Measurements from ENCODE around the gene GPR50.

DNA sequence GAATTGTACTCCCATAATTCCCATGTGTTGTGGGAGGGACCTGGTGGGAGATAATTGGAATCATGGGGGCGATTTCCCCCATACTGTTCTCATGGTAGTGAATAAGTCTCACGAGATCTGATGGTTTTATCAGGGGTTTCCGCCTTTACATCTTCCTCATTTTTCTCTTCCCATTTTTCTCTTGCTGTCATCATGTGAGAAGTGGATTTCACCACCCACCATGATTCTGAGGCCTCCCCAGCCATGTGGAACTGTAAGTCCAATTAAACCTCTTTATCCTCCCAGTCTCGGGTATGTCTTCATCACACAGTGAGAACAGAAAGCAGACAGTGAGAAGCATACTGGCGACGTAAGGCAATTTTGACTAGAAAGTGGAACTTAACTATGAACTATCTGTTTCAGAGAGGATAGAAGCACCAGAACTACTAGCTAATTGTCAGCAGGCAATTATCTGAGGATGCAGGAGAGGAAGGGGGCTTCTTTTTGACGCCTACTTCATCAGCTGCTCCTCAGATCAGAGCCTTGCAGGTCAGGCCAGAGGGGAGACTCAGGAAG, 8.5 kb upstream of the GPR50 start:
- TF ChIP-seq, protein P1, sequence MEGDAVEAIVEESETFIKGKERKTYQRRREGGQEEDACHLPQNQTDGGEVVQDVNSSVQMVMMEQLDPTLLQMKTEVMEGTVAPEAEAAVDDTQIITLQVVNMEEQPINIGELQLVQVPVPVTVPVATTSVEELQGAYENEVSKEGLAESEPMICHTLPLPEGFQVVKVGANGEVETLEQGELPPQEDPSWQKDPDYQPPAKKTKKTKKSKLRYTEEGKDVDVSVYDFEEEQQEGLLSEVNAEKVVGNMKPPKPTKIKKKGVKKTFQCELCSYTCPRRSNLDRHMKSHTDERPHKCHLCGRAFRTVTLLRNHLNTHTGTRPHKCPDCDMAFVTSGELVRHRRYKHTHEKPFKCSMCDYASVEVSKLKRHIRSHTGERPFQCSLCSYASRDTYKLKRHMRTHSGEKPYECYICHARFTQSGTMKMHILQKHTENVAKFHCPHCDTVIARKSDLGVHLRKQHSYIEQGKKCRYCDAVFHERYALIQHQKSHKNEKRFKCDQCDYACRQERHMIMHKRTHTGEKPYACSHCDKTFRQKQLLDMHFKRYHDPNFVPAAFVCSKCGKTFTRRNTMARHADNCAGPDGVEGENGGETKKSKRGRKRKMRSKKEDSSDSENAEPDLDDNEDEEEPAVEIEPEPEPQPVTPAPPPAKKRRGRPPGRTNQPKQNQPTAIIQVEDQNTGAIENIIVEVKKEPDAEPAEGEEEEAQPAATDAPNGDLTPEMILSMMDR (tag by site-specific recombination; IDR thresholded peaks at IDR 0.05), result no peak
- TF ChIP-seq ZNF571 (tag by site-specific recombination; IDR thresholded peaks at IDR 0.05) (no peak), ZNF416 (tag by site-specific recombination; IDR thresholded peaks at IDR 0.05) (no peak), ZNF701 (tag by site-specific recombination; IDR thresholded peaks at IDR 0.05) (no peak), TCF7L2 (IDR thresholded peaks at IDR 0.05; ENCODE audit: borderline replicate concordance, low read depth, low read length) (no peak)
- TF ChIP-seq, protein P2, sequence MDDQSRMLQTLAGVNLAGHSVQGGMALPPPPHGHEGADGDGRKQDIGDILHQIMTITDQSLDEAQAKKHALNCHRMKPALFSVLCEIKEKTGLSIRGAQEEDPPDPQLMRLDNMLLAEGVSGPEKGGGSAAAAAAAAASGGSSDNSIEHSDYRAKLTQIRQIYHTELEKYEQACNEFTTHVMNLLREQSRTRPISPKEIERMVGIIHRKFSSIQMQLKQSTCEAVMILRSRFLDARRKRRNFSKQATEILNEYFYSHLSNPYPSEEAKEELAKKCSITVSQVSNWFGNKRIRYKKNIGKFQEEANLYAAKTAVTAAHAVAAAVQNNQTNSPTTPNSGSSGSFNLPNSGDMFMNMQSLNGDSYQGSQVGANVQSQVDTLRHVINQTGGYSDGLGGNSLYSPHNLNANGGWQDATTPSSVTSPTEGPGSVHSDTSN (CRISPR knock-in tag; IDR thresholded peaks at IDR 0.05), result no peak
- TF ChIP-seq, protein P3, sequence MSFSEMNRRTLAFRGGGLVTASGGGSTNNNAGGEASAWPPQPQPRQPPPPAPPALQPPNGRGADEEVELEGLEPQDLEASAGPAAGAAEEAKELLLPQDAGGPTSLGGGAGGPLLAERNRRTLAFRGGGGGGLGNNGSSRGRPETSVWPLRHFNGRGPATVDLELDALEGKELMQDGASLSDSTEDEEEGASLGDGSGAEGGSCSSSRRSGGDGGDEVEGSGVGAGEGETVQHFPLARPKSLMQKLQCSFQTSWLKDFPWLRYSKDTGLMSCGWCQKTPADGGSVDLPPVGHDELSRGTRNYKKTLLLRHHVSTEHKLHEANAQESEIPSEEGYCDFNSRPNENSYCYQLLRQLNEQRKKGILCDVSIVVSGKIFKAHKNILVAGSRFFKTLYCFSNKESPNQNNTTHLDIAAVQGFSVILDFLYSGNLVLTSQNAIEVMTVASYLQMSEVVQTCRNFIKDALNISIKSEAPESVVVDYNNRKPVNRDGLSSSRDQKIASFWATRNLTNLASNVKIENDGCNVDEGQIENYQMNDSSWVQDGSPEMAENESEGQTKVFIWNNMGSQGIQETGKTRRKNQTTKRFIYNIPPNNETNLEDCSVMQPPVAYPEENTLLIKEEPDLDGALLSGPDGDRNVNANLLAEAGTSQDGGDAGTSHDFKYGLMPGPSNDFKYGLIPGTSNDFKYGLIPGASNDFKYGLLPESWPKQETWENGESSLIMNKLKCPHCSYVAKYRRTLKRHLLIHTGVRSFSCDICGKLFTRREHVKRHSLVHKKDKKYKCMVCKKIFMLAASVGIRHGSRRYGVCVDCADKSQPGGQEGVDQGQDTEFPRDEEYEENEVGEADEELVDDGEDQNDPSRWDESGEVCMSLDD (tag by site-specific recombination; IDR thresholded peaks at IDR 0.05), result no peak
- TF ChIP-seq, protein P4, sequence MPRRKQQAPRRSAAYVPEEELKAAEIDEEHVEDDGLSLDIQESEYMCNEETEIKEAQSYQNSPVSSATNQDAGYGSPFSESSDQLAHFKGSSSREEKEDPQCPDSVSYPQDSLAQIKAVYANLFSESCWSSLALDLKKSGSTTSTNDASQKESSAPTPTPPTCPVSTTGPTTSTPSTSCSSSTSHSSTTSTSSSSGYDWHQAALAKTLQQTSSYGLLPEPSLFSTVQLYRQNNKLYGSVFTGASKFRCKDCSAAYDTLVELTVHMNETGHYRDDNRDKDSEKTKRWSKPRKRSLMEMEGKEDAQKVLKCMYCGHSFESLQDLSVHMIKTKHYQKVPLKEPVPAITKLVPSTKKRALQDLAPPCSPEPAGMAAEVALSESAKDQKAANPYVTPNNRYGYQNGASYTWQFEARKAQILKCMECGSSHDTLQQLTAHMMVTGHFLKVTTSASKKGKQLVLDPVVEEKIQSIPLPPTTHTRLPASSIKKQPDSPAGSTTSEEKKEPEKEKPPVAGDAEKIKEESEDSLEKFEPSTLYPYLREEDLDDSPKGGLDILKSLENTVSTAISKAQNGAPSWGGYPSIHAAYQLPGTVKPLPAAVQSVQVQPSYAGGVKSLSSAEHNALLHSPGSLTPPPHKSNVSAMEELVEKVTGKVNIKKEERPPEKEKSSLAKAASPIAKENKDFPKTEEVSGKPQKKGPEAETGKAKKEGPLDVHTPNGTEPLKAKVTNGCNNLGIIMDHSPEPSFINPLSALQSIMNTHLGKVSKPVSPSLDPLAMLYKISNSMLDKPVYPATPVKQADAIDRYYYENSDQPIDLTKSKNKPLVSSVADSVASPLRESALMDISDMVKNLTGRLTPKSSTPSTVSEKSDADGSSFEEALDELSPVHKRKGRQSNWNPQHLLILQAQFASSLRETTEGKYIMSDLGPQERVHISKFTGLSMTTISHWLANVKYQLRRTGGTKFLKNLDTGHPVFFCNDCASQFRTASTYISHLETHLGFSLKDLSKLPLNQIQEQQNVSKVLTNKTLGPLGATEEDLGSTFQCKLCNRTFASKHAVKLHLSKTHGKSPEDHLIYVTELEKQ (tag by site-specific recombination; IDR thresholded peaks at IDR 0.05; ENCODE audit: borderline replicate concordance), result no peak
- TF ChIP-seq, protein P5, sequence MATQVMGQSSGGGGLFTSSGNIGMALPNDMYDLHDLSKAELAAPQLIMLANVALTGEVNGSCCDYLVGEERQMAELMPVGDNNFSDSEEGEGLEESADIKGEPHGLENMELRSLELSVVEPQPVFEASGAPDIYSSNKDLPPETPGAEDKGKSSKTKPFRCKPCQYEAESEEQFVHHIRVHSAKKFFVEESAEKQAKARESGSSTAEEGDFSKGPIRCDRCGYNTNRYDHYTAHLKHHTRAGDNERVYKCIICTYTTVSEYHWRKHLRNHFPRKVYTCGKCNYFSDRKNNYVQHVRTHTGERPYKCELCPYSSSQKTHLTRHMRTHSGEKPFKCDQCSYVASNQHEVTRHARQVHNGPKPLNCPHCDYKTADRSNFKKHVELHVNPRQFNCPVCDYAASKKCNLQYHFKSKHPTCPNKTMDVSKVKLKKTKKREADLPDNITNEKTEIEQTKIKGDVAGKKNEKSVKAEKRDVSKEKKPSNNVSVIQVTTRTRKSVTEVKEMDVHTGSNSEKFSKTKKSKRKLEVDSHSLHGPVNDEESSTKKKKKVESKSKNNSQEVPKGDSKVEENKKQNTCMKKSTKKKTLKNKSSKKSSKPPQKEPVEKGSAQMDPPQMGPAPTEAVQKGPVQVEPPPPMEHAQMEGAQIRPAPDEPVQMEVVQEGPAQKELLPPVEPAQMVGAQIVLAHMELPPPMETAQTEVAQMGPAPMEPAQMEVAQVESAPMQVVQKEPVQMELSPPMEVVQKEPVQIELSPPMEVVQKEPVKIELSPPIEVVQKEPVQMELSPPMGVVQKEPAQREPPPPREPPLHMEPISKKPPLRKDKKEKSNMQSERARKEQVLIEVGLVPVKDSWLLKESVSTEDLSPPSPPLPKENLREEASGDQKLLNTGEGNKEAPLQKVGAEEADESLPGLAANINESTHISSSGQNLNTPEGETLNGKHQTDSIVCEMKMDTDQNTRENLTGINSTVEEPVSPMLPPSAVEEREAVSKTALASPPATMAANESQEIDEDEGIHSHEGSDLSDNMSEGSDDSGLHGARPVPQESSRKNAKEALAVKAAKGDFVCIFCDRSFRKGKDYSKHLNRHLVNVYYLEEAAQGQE (tag by site-specific recombination; IDR thresholded peaks at IDR 0.05), result no peak
